ENCODE results near the gene COX19. TPM values are rescaled to one million over a fixed set of nuclear protein-coding genes. Genes with fewer than 3 reads are reported as not detected.

Gene COX19
- total and polyA plus RNA-seq, 2 of the 13 experiments (the other 11 are each of a cell fraction or from before 2014, with no cell fraction given): 11.5 to 21.7 TPM

- intact Hi-C loops (cut with micrococcal nuclease; ENCODE audit: unreplicated experiment): no loop called here
- ATAC-seq (no peak), DNase-seq (ENCODE audit: low spot score) (no peak), FAIRE-seq (no peak)
- Histone ChIP-seq H3K4me2 (ENCODE audit: low read depth, low read length) (peak overlapping the region; percentile 98; the same call in 1 of the 2 replicates), H3K9me3 (ENCODE audit: low read length) (no peaks in the 10 kb centered on the region), H4K20me1 (ENCODE audit: insufficient read depth, low read length) (no peaks in the 10 kb centered on the region), H3K9ac (ENCODE audit: insufficient read depth, low read depth, low read length) (no peak overlapping the region), H2AFZ (ENCODE audit: low read length) (no peak overlapping the region), H3K27ac (ENCODE audit: extremely low read length, insufficient read depth, low read length) (no peak overlapping the region), H3K4me1 (ENCODE audit: insufficient read depth, low read length) (peaks cover 60% of the 10 kb centered on the region), H3K4me3 (replicated peaks in 1 of 3; ENCODE audit: insufficient read depth in 1 of 3, low read depth in 2 of 3, low read length in 3 of 3) (no peak overlapping the region; a peak in 1 of 6 replicates), H3K27me3 (ENCODE audit: control insufficient read depth in 1 of 2, insufficient read depth in 2 of 2, low read length in 2 of 2) (no peaks in the 10 kb centered on the region), H3K36me3 (replicated peaks in 1 of 2; ENCODE audit: control insufficient read depth in 1 of 2, insufficient read depth in 2 of 2, low read length in 2 of 2) (peaks cover 9 to 16% of the 10 kb centered on the region in 2 experiments; a peak in 3 of 5 replicates), H3K79me2 (ENCODE audit: insufficient read depth, low read length) (peaks cover 30% of the 10 kb centered on the region)
- ChIA-PET POLR2A (interaction anchor here (1.1 to 6.1 kb wide), 4 partner anchors 8 to 27 kb away, joined by 3 to 97 read pairs (median 7); partner anchors contain the start of gene COX19), CTCF (ENCODE audit: low intra/inter-chr PET ratio, low total read pairs) (no interaction called here)
- no peak for TF ChIP-seq HHEX (CRISPR knock-in tag; IDR thresholded peaks at IDR 0.05)
- no peak for TF ChIP-seq BHLHE40 (IDR thresholded peaks at IDR 0.05; ENCODE audit: low read length)
- TF ChIP-seq TFE3 (CRISPR knock-in tag; IDR thresholded peaks at IDR 0.05): no peak
- 89% methylated on average over 10 of the region's 16 CpGs for WGBS (ENCODE audit: low lambda C conversion rate)
- BruUV-seq (replicated peaks): no TSS peak
- in situ Hi-C loops (cut with HindIII; ENCODE audit: extremely low pct_ligation_motif_present, low pct_unique_long_range_greater_than_20kb): no loop called here
Observed at GRCh38 chr7:985127-985416, 9.7 kb upstream of the COX19 start.

GRCh38 chr7:984361-985126 lies 9.2 kb upstream of the COX19 start:
- ChIA-PET POLR2A (interaction anchor here (1.2 to 6.1 kb wide), 3 partner anchors 8 to 27 kb away, joined by 5 to 97 read pairs (median 9); partner anchors contain the start of gene COX19), CTCF (ENCODE audit: low intra/inter-chr PET ratio, low total read pairs) (no interaction called here)
- TF ChIP-seq KAT7 (CRISPR knock-in tag; IDR thresholded peaks at IDR 0.05; ENCODE audit: borderline replicate concordance): no peak
- peak; percentile 64; the same call in 1 of the 2 replicates for TF ChIP-seq RBFOX2 (IDR thresholded peaks at IDR 0.05; ENCODE audit: low read depth, low read length)
- no peak for TF ChIP-seq ZNF333 (CRISPR knock-in tag; IDR thresholded peaks at IDR 0.05; ENCODE audit: borderline replicate concordance)
- peak; percentile 47 for TF ChIP-seq ZBTB38 (CRISPR knock-in tag; IDR thresholded peaks at IDR 0.05)
- TF ChIP-seq AGO1 (IDR thresholded peaks at IDR 0.05; ENCODE audit: low read depth, low read length, poor library complexity, severe bottlenecking): no peak
- peak; percentile 47; the same call in 1 of the 2 replicates for TF ChIP-seq ZBTB33 (CRISPR knock-in tag; IDR thresholded peaks at IDR 0.05)
- no peak for TF ChIP-seq ZIK1 (CRISPR knock-in tag; IDR thresholded peaks at IDR 0.05; ENCODE audit: borderline replicate concordance, low read depth)
- TF ChIP-seq ZNF234 (CRISPR knock-in tag; conservative IDR thresholded peaks at IDR 0.05): 0 out of 2 replicates have a peak, but pooled peaks have one; percentile 36
- 0 out of 2 replicates have a peak, but pooled peaks have one; percentile 24 for TF ChIP-seq SP4 (CRISPR knock-in tag; IDR thresholded peaks at IDR 0.05)
- intact Hi-C loops (cut with micrococcal nuclease; ENCODE audit: unreplicated experiment): no loop called here
- Histone ChIP-seq H3K4me2 (ENCODE audit: low read depth, low read length) (peak overlapping the region; percentile 98), H4K20me1 (ENCODE audit: insufficient read depth, low read length) (no peaks in the 10 kb centered on the region), H3K27ac (ENCODE audit: extremely low read length, insufficient read depth, low read length) (peak overlapping the region; percentile 80), H3K4me3 (replicated peaks in 1 of 3; ENCODE audit: insufficient read depth in 1 of 3, low read depth in 2 of 3, low read length in 3 of 3) (peak overlapping the region; percentile 59 to 86 (median 71); a peak in 5 of 6 replicates), H3K79me2 (ENCODE audit: insufficient read depth, low read length) (peaks cover 30% of the 10 kb centered on the region), H2AFZ (ENCODE audit: low read length) (no peak overlapping the region), H3K4me1 (ENCODE audit: insufficient read depth, low read length) (peaks cover 66% of the 10 kb centered on the region), H3K27me3 (ENCODE audit: control insufficient read depth in 1 of 2, insufficient read depth in 2 of 2, low read length in 2 of 2) (no peaks in the 10 kb centered on the region), H3K9me3 (ENCODE audit: low read length) (no peaks in the 10 kb centered on the region), H3K9ac (ENCODE audit: insufficient read depth, low read depth, low read length) (peak overlapping the region; percentile 91), H3K36me3 (replicated peaks in 1 of 2; ENCODE audit: control insufficient read depth in 1 of 2, insufficient read depth in 2 of 2, low read length in 2 of 2) (peaks cover 9 to 16% of the 10 kb centered on the region in 2 experiments; a peak in 3 of 5 replicates)
- WGBS (ENCODE audit: low lambda C conversion rate): 96% methylated on average over 18 of the region's 39 CpGs
- in situ Hi-C loops (cut with HindIII; ENCODE audit: extremely low pct_ligation_motif_present, low pct_unique_long_range_greater_than_20kb): no loop called here
- no TSS peak for BruUV-seq (replicated peaks)
- ATAC-seq (no peak), DNase-seq (ENCODE audit: low spot score) (no peak), FAIRE-seq (no peak)
